ENCODE data around the gene PHKA1. TPM values are rescaled to one million over a fixed set of nuclear protein-coding genes. Genes with fewer than 3 reads are reported as not detected.

The PHKA1 gene
- total and polyA plus RNA-seq, 4 donors = 0.57 to 5.5 (median 1.4) TPM

GRCh38 chrX:72715546-72715945 is 1.4 kb upstream of the PHKA1 start:
- H3K36me3 ChIP-seq (ENCODE audit: control insufficient read depth in 4 of 4, insufficient read depth in 3 of 4, low read depth in 1 of 4, low read length in 3 of 4) = no peaks in the 10 kb centered on the region
- no peak overlapping the region for H3K9ac ChIP-seq (ENCODE audit: low read depth in 1 of 2, low read length in 2 of 2)
- H3K9me3 ChIP-seq (ENCODE audit: control insufficient read depth in 4 of 4, low read length in 3 of 4) = no peaks in the 10 kb centered on the region
- peaks cover 0 to 2% (median 0%) of the 10 kb centered on the region in 4 donors for H3K4me1 ChIP-seq (ENCODE audit: control insufficient read depth in 4 of 4, insufficient read depth in 4 of 4, low read length in 3 of 4)
- H3K27me3 ChIP-seq (ENCODE audit: control insufficient read depth in 4 of 4, insufficient read depth in 4 of 4, low read length in 3 of 4) = no peaks in the 10 kb centered on the region
- H3K4me3 ChIP-seq (ENCODE audit: low read depth in 1 of 3, low read length in 3 of 3) = no peak overlapping the region
- TF ChIP-seq GABPA (IDR thresholded peaks at IDR 0.05 in 1 of 2, conservative IDR thresholded peaks at IDR 0.05 in 1 of 2) (no peak), TAF1 (conservative IDR thresholded peaks at IDR 0.05) (no peak), FOXA1 (IDR thresholded peaks at IDR 0.05) (no peak), HNF4G (IDR thresholded peaks at IDR 0.05) (no peak), YY1 (IDR thresholded peaks at IDR 0.05) (no peak), MAX (IDR thresholded peaks at IDR 0.05) (no peak)
- WGBS = 89% methylated on average over 12 of the region's 12 CpGs
- no peak for DNase-seq (ENCODE audit: low spot score)
- H3K27ac ChIP-seq (ENCODE audit: low read depth in 1 of 2, low read length in 2 of 2) = no peak overlapping the region

- peak overlapping the region; percentile 47 to 65 for H3K27ac ChIP-seq (ENCODE audit: low read depth in 1 of 2, low read length in 2 of 2)
- no peaks in the 10 kb centered on the region for H3K36me3 ChIP-seq (ENCODE audit: control insufficient read depth in 4 of 4, insufficient read depth in 3 of 4, low read depth in 1 of 4, low read length in 3 of 4)
- TF ChIP-seq YY1 (IDR thresholded peaks at IDR 0.05) (no peak), GABPA (IDR thresholded peaks at IDR 0.05 in 1 of 2, conservative IDR thresholded peaks at IDR 0.05 in 1 of 2) (no peak), FOXA2 (IDR thresholded peaks at IDR 0.05) (no peak), SP1 (IDR thresholded peaks at IDR 0.05) (no peak), REST (IDR thresholded peaks at IDR 0.05) (no peak), CTCF (IDR thresholded peaks at IDR 0.05; ENCODE audit: low read depth, low read length, missing input control) (no peak), JUND (IDR thresholded peaks at IDR 0.05) (peak in 1 of 2 donors; percentile 9), EGR1 (IDR thresholded peaks at IDR 0.05; ENCODE audit: low read depth in 2 of 2) (no peak)
- H3K27me3 ChIP-seq (ENCODE audit: control insufficient read depth in 4 of 4, insufficient read depth in 4 of 4, low read length in 3 of 4) = no peaks in the 10 kb centered on the region
- H3K9me3 ChIP-seq (ENCODE audit: control insufficient read depth in 4 of 4, low read length in 3 of 4) = no peaks in the 10 kb centered on the region
- WGBS = 2% methylated on average over 13 of the region's 13 CpGs
- peak overlapping the region; percentile 42 to 49 (median 45) for H3K4me3 ChIP-seq (ENCODE audit: low read depth in 1 of 3, low read length in 3 of 3)
- peak overlapping the region in 1 of 2 donors; percentile 27 for H3K9ac ChIP-seq (ENCODE audit: low read depth in 1 of 2, low read length in 2 of 2)
- peaks cover 0 to 2% (median 0%) of the 10 kb centered on the region in 4 donors for H3K4me1 ChIP-seq (ENCODE audit: control insufficient read depth in 4 of 4, insufficient read depth in 4 of 4, low read length in 3 of 4)
- no peak for DNase-seq (ENCODE audit: low spot score)
Observed at GRCh38 chrX:72714478-72714916, 391 bp upstream of the PHKA1 start.

GRCh38 chrX:72713130-72713529 is 976 bp downstream of the PHKA1 start:
- no peaks in the 10 kb centered on the region for H3K27me3 ChIP-seq (ENCODE audit: control insufficient read depth in 4 of 4, insufficient read depth in 4 of 4, low read length in 3 of 4)
- no peak for DNase-seq (ENCODE audit: low spot score)
- 53% methylated on average over 3 of the region's 3 CpGs for WGBS
- H3K4me3 ChIP-seq (ENCODE audit: low read depth in 1 of 3, low read length in 3 of 3) = peak overlapping the region in 1 of 3 donors; percentile 45
- no peaks in the 10 kb centered on the region for H3K36me3 ChIP-seq (ENCODE audit: control insufficient read depth in 4 of 4, insufficient read depth in 3 of 4, low read depth in 1 of 4, low read length in 3 of 4)
- no peaks in the 10 kb centered on the region for H3K9me3 ChIP-seq (ENCODE audit: control insufficient read depth in 4 of 4, low read length in 3 of 4)
- H3K27ac ChIP-seq (ENCODE audit: low read depth in 1 of 2, low read length in 2 of 2) = no peak overlapping the region
- TF ChIP-seq EGR1 (IDR thresholded peaks at IDR 0.05; ENCODE audit: low read depth in 2 of 2) (no peak), YY1 (IDR thresholded peaks at IDR 0.05) (no peak), HNF4A (conservative IDR thresholded peaks at IDR 0.05) (no peak)
- H3K9ac ChIP-seq (ENCODE audit: low read depth in 1 of 2, low read length in 2 of 2) = no peak overlapping the region
- peaks cover 0 to 2% (median 0%) of the 10 kb centered on the region in 4 donors for H3K4me1 ChIP-seq (ENCODE audit: control insufficient read depth in 4 of 4, insufficient read depth in 4 of 4, low read length in 3 of 4)

All from liver (tissue), 9 donors.